PC-3 (cell line): ENCODE results near the gene CHI3L2. TPM values are rescaled to one million over a fixed set of nuclear protein-coding genes. Genes with fewer than 3 reads are reported as not detected.

Source experiments
- ATAC-seq: fragments of 200-7000 bp; cut with Tn5 transposase; 2 replicates; pipeline ENCODE4 v1.9.1; 2020; ENCODE audit warnings: mild to moderate bottlenecking, moderate library complexity
- BruUV-seq: library from RNA; stranded (reverse); fragments of 400-500 nt; replicated peaks from 2 replicates; lab custom pipeline; 2021; lab: Mats Ljungman, UMichigan
- CTCF ChIA-PET: fragments of 300-600 bp; sonication (Branson Sonifier 250); formaldehyde crosslinking; loops from one replicate; lab custom pipeline; 2022; ENCODE audit warnings: antibody characterized with exemption; lab: Charles Lee
- POLR2A ChIA-PET: fragments of 300-600 bp; sonication (Branson Sonifier 250); formaldehyde crosslinking; loops from one replicate; lab custom pipeline; 2022; ENCODE audit warnings: antibody characterized with exemption; ENCODE audit not compliant: unreplicated experiment; lab: Charles Lee
- DNase-seq: peaks from one replicate; pipeline ENCODE4 v3.0.0-alpha.2; 2015
- H2AFZ ChIP-seq: fragments of 300-600 bp; sonication (generic); 2 replicates; pipeline ENCODE4 v1.6.0; 2016; ENCODE audit warnings: antibody characterized with exemption, low read length
- H3F3A ChIP-seq: fragments of 300-600 bp; sonication (generic); one replicate; pipeline ENCODE4 v1.6.0; 2017; ENCODE audit warnings: antibody characterized with exemption, low read length, control low read depth, mild to moderate bottlenecking; ENCODE audit not compliant: unreplicated experiment
- H3K27ac ChIP-seq: fragments of 300-600 bp; sonication (generic); 2 replicates; pipeline ENCODE4 v1.5.1; 2016; ENCODE audit warnings: mild to moderate bottlenecking, low read length
- H3K27me3 ChIP-seq: fragments of 300-600 bp; sonication (generic); 2 replicates; pipeline ENCODE4 v1.6.1; 2016; ENCODE audit warnings: low read length, mixed read lengths
- H3K36me3 ChIP-seq: fragments of 300-600 bp; sonication (generic); 2 replicates; pipeline ENCODE4 v1.6.1; 2016; ENCODE audit warnings: low read depth, mixed run types, low read length, mixed read lengths
- H3K4me1 ChIP-seq: fragments of 300-600 bp; sonication (generic); 2 replicates; pipeline ENCODE4 v1.5.1; 2016; ENCODE audit warnings: low read length; ENCODE audit not compliant: insufficient read depth
- H3K4me2 ChIP-seq: fragments of 300-600 bp; sonication (generic); 2 replicates; pipeline ENCODE4 v1.6.0; 2016; ENCODE audit warnings: low read length
- H3K4me3 ChIP-seq: fragments of 300-600 bp; sonication (generic); 2 replicates; pipeline ENCODE4 v1.5.1; 2016; ENCODE audit warnings: mild to moderate bottlenecking, low read length, mixed read lengths
- H3K79me2 ChIP-seq: fragments of 300-600 bp; sonication (generic); 2 replicates; pipeline ENCODE4 v1.6.1; 2017; ENCODE audit warnings: low read length, mixed read lengths
- H3K9ac ChIP-seq: fragments of 300-600 bp; sonication (generic); 2 replicates; pipeline ENCODE4 v1.6.0; 2016; ENCODE audit warnings: mild to moderate bottlenecking, low read length
- H3K9me2 ChIP-seq: fragments of 300-600 bp; sonication (generic); replicated peaks from 2 replicates; pipeline ENCODE4 v1.6.1; 2016; ENCODE audit warnings: mixed run types, low read length, mixed read lengths
- H3K9me3 ChIP-seq: fragments of 300-600 bp; sonication (generic); 2 replicates; pipeline ENCODE4 v1.6.1; 2016; ENCODE audit warnings: low read length, mixed read lengths
- H4K20me1 ChIP-seq: fragments of 300-600 bp; sonication (generic); 2 replicates; pipeline ENCODE4 v1.6.1; 2016; ENCODE audit warnings: low read length, mixed read lengths
- CTCF ChIP-seq: fragments of 300-600 bp; sonication (generic); conservative IDR thresholded peaks from 2 replicates; pipeline ENCODE4 v1.5.1; 2017; ENCODE audit warnings: antibody characterized with exemption, low read depth, mild to moderate bottlenecking, low read length
- EZH2 ChIP-seq: fragments of 300-600 bp; sonication (generic); IDR thresholded peaks from one replicate; pipeline ENCODE4 v1.6.1; 2017; ENCODE audit warnings: antibody characterized with exemption, mild to moderate bottlenecking, low read length; ENCODE audit not compliant: unreplicated experiment
- EZH2phosphoT487 ChIP-seq: fragments of 300-600 bp; sonication (generic); IDR thresholded peaks from 2 replicates; pipeline ENCODE4 v1.6.1; 2018; ENCODE audit warnings: mild to moderate bottlenecking, antibody characterized with exemption, low read length, borderline replicate concordance
- intact Hi-C: fragments of 100-400 bp; cut with micrococcal nuclease; formaldehyde crosslinking; loops from 2 replicates; pipeline ENCODE4 v1.9.0; 2023
- total RNA-seq: library from RNA; depleted of rRNA; stranded (reverse); fragments of >200 nt; gene quantifications from 2 replicates; pipeline ENCODE4 v1.2.3, GENCODE V29; 2014

CHI3L2 gene
- total RNA-seq, 1 experiment from 2014 or later = 0.55 TPM

DNA sequence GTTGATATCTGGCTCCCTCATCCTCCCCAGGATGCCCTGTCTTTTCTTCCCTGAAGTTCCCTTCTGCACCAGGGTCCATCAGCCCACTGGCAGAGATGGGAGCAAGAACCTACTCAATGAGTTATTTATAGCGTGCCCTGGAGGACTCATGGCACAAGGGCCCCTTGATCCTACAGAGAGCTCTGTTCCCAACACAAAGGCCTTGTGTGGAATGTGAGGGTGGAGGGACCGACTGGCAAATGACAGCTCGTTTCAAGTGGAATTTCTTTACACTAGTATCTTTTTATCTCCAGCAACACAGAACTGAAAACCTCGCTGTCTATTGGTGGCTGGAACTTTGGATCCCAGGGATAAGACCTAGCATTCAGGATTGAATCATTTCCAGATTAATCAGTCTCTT is 22.4 kb downstream of the CHI3L2 start:
- intact Hi-C loops = no loop called here
- Histone ChIP-seq H3K9me3 (no peaks in the 10 kb centered on the region), H3K27ac (no peak overlapping the region), H3K9ac (no peak overlapping the region), H3K4me2 (no peak overlapping the region), H3K36me3 (no peaks in the 10 kb centered on the region), H3F3A (no peaks in the 10 kb centered on the region), H3K27me3 (peaks cover 15% of the 10 kb centered on the region; the same call in 1 of the 2 replicates), H3K79me2 (no peaks in the 10 kb centered on the region), H3K4me1 (no peaks in the 10 kb centered on the region), H3K4me3 (no peak overlapping the region), H3K9me2 (no peaks in the 10 kb centered on the region), H4K20me1 (no peaks in the 10 kb centered on the region), H2AFZ (no peak overlapping the region)
- DNase-seq (no peak), ATAC-seq (no peak)
- POLR2A ChIA-PET = no interaction called here
- CTCF ChIA-PET = no interaction called here
- BruUV-seq = no TSS peak
- TF ChIP-seq EZH2phosphoT487 (no peak), EZH2 (no peak), CTCF (no peak)

GRCh38 chr1:111251570-111251969 is 24.1 kb downstream of the CHI3L2 start:
- POLR2A ChIA-PET = no interaction called here
- TF ChIP-seq CTCF (no peak), EZH2phosphoT487 (no peak), EZH2 (no peak)
- Histone ChIP-seq H3K4me3 (no peak overlapping the region), H3F3A (no peaks in the 10 kb centered on the region), H3K27ac (no peak overlapping the region), H3K27me3 (peaks cover 31% of the 10 kb centered on the region; the same call in 1 of the 2 replicates), H3K4me1 (no peaks in the 10 kb centered on the region), H3K36me3 (no peaks in the 10 kb centered on the region), H3K79me2 (no peaks in the 10 kb centered on the region), H3K9me2 (no peaks in the 10 kb centered on the region), H3K4me2 (no peak overlapping the region), H4K20me1 (no peaks in the 10 kb centered on the region), H3K9me3 (no peaks in the 10 kb centered on the region), H3K9ac (no peak overlapping the region), H2AFZ (no peak overlapping the region)
- DNase-seq = no peak
- no TSS peak for BruUV-seq
- CTCF ChIA-PET = no interaction called here
- ATAC-seq = no peak
- intact Hi-C loops = no loop called here

GRCh38 chr1:111252786-111253185 is 25.3 kb downstream of the CHI3L2 start:
- Histone ChIP-seq H3K27me3 (peaks cover 36% of the 10 kb centered on the region; the same call in 1 of the 2 replicates), H3K9me3 (no peaks in the 10 kb centered on the region), H3K4me3 (no peak overlapping the region), H3K4me1 (no peaks in the 10 kb centered on the region), H3K27ac (no peak overlapping the region), H3K36me3 (no peaks in the 10 kb centered on the region), H3K4me2 (no peak overlapping the region), H3K79me2 (no peaks in the 10 kb centered on the region), H2AFZ (no peak overlapping the region), H3K9ac (no peak overlapping the region), H4K20me1 (no peaks in the 10 kb centered on the region), H3F3A (no peaks in the 10 kb centered on the region), H3K9me2 (no peaks in the 10 kb centered on the region)
- no TSS peak for BruUV-seq
- DNase-seq = no peak
- intact Hi-C loops = no loop called here
- TF ChIP-seq EZH2 (no peak), EZH2phosphoT487 (no peak), CTCF (no peak)
- POLR2A ChIA-PET = no interaction called here
- CTCF ChIA-PET = no interaction called here
- no peak for ATAC-seq
